Thymus (tissue), 11 donors: ENCODE measurements around the gene OPHN1. TPM values are rescaled to one million over a fixed set of nuclear protein-coding genes. Genes with fewer than 3 reads are reported as not detected.
"Not testable (repeated sequence)": the region's sequence is repeated elsewhere in the genome, so short reads cannot be mapped to it uniquely, and the experiment has no call there.

Source experiments
- DNase-seq, 9 donors: peaks; one replicate each; pipeline ENCODE4 v3.0.0-alpha.2; 2013; ENCODE audit warnings: low spot score in 9 of 9, low read depth in 6 of 9, missing footprints in 1 of 9
- H3K27ac ChIP-seq, 2 donors: one replicate each; pipeline ENCODE4 v1.5.1; 2013; ENCODE audit warnings: control low read depth in 1 of 2, low read depth in 1 of 2, low read length in 1 of 2, mild to moderate bottlenecking in 1 of 2, moderate library complexity in 1 of 2
- H3K27me3 ChIP-seq, 2 donors: one replicate each; pipeline ENCODE4 v1.5.1; 2013; ENCODE audit warnings: low read length in 1 of 2; ENCODE audit not compliant: control insufficient read depth in 2 of 2, insufficient read depth in 1 of 2
- H3K36me3 ChIP-seq, 2 donors: one replicate each; pipeline ENCODE4 v1.5.1; 2013; ENCODE audit warnings: low read length in 1 of 2, mild to moderate bottlenecking in 1 of 2, moderate library complexity in 1 of 2; ENCODE audit not compliant: control insufficient read depth in 2 of 2, insufficient read depth in 2 of 2
- H3K4me1 ChIP-seq, 2 donors: one replicate each; pipeline ENCODE4 v1.5.1; 2013; ENCODE audit warnings: low read length in 2 of 2; ENCODE audit not compliant: control insufficient read depth in 2 of 2, insufficient read depth in 2 of 2
- H3K4me3 ChIP-seq, 2 donors: one replicate each; pipeline ENCODE4 v1.5.1; 2013; ENCODE audit warnings: low read length in 2 of 2, control low read depth in 1 of 2, mild to moderate bottlenecking in 1 of 2
- H3K9me3 ChIP-seq, 2 donors: one replicate each; pipeline ENCODE4 v1.5.1; 2013; ENCODE audit warnings: low read length in 1 of 2, mild to moderate bottlenecking in 1 of 2; ENCODE audit not compliant: control insufficient read depth in 2 of 2, insufficient read depth in 1 of 2
- WGBS: extraction: QIAGEN DNeasy Blood & Tissue Kit; methylation state at CpG from one replicate; pipeline ENCODE4 v1.1.7; 2013; 5-methylcytosine and 5-hydroxymethylcytosine counted together
- polyA plus RNA-seq: library from polyadenylated mRNA; stranded (reverse); fragments of 200-250 nt; gene quantifications from one replicate; pipeline ENCODE4 v1.2.3, GENCODE V29; 2013
- total RNA-seq: library from RNA; stranded (reverse); fragments of 120-200 nt; gene quantifications from one replicate; pipeline ENCODE4 v1.2.4, GENCODE V29; 2013
- donor health status: healthy.

OPHN1 gene
- total and polyA plus RNA-seq, 2 donors, result 0.64 to 1.2 TPM

DNA sequence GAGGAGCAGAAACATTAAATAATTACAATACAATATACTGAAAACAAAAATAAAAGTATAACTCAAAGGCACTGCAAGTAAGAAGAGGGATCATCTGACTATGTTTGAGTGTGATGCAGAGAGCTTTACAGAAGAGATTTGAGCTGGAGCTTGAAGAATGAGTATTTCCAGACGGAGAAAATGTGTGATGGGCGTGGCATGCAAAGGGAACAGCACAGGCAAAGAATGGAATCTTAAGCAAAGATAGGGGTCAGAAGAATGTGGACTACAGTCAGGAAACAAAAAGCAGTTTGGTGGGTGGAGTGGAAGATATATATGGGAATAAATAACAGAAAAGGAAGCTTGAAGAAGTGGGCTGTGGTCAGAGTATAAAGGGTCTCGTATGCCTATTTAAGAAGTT lies 45.5 kb downstream of the OPHN1 start:
- Histone ChIP-seq H3K36me3 (no peaks in the 10 kb centered on the region), H3K27ac (no peak overlapping the region), H3K9me3 (no peaks in the 10 kb centered on the region), H3K4me1 (no peaks in the 10 kb centered on the region), H3K4me3 (no peak overlapping the region), H3K27me3 (no peaks in the 10 kb centered on the region)
- no peak for DNase-seq
- whole genome bisulfite sequencing, result 95% methylated on average over 3 of the region's 3 CpGs

DNA sequence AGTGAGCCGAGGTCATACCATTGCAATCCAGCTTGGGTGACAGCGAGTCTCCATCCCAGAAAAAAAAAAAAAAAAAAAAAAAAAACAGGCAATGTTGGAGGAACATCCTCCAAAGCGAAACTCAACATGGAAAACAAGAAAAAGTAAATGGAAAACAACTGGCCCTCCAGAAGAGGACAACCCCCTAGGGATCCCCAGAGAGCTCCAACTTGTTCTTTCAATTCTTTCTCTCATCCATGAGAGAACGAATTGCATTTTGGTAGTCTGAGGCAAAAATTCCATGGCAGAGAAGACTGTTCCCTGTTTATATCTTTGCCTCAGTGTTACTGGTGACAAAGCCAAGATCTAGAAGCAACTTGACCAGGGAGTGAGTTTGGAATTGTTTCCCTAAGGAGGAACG lies 49.8 kb downstream of the OPHN1 start:
- WGBS, result 86% methylated on average over 5 of the region's 5 CpGs
- Histone ChIP-seq H3K27me3 (no peaks in the 10 kb centered on the region), H3K4me3 (no peak overlapping the region), H3K4me1 (no peaks in the 10 kb centered on the region), H3K27ac (no peak overlapping the region), H3K9me3 (no peaks in the 10 kb centered on the region), H3K36me3 (no peaks in the 10 kb centered on the region)
- no peak for DNase-seq

DNA sequence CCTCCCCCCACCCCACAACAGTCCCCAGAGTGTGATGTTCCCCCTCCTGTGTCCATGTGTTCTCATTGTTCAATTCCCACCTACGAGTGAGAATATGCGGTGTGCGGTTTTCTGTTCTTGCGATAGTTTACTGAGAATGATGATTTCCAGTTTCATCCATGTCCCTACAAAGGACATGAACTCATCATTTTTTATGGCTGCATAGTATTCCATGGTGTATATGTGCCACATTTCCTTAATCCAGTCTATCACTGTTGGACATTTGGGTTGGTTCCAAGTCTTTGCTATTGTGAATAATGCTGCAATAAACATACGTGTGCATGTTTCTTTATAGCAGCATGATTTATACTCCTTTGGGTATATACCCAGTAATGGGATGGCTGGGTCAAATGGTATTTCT lies 55.7 kb downstream of the OPHN1 start:
- not testable (repeated sequence) for H3K9me3 ChIP-seq, H3K27me3 ChIP-seq, H3K36me3 ChIP-seq, H3K27ac ChIP-seq, H3K4me1 ChIP-seq, H3K4me3 ChIP-seq, DNase-seq
- WGBS, result 97% methylated on average over 5 of the region's 5 CpGs

DNA sequence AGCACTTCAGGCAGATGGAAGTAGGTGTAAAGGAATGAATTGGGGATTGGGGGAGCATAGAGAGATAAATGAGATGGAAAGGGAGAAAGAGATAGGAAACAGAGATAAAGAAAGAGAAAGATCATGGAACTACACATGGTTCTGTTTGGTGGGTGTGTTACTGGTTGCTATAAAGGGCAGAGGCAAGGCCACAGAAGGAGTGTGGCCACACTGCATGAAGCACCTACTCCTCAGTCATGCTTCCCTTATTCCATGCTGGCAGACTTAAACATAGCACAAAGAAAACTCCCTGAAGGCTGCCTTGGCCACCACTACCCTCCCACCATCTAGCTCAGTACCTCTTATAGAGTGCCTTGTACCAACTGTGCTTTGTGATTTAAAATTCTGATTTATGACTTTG lies 56.9 kb downstream of the OPHN1 start:
- Histone ChIP-seq H3K4me1 (no peaks in the 10 kb centered on the region), H3K9me3 (no peaks in the 10 kb centered on the region), H3K27ac (no peak overlapping the region), H3K27me3 (no peaks in the 10 kb centered on the region), H3K36me3 (no peaks in the 10 kb centered on the region), H3K4me3 (no peak overlapping the region)
- DNase-seq, result no peak

DNA sequence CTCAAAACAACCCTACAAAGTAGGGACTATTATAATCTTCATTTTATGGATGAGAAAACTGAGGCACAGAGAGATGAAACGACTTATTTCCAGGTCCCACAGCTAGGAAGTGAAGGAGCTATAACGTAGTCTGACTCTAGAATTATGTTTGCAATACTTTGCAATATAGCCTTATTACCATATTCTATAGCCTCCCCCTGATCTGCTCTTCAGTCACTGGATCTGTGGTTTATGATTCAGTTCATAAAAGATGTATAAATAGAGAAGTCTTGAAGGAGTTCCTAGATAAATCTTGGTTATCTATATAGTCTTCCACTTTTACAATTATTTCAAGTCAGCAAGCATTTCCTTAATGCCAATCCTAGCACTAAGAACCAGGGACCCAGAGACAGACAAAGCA lies 57.5 kb downstream of the OPHN1 start:
- H3K4me1 ChIP-seq, result no peaks in the 10 kb centered on the region
- no peak overlapping the region for H3K27ac ChIP-seq
- H3K27me3 ChIP-seq, result no peaks in the 10 kb centered on the region
- WGBS, result 89% methylated on average over 2 of the region's 2 CpGs
- no peaks in the 10 kb centered on the region for H3K36me3 ChIP-seq
- H3K4me3 ChIP-seq, result no peak overlapping the region
- no peaks in the 10 kb centered on the region for H3K9me3 ChIP-seq
- DNase-seq, result no peak

DNA sequence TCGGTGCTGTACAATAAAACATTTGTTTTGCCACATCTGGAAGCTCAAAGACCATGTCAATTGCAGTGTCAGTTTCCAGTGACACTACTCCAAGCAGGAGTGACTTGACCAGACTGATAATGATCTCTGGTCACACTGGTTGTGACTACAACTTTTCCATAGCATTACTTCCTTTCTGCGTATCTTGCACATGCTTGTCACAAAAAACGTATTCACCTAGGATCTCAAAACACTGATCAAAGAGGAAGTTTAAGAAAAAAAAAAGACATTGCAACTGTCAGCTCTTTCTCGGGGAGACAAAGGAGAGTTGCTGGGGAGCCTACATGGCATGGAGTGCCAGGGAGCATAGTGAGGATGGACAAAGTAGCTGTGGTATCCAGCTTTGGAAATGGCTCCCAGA lies 60.6 kb downstream of the OPHN1 start:
- Histone ChIP-seq H3K27me3 (no peaks in the 10 kb centered on the region), H3K36me3 (no peaks in the 10 kb centered on the region), H3K4me3 (no peak overlapping the region), H3K4me1 (no peaks in the 10 kb centered on the region), H3K9me3 (no peaks in the 10 kb centered on the region), H3K27ac (no peak overlapping the region)
- 40% methylated on average over 4 of the region's 4 CpGs for WGBS
- no peak for DNase-seq

DNA sequence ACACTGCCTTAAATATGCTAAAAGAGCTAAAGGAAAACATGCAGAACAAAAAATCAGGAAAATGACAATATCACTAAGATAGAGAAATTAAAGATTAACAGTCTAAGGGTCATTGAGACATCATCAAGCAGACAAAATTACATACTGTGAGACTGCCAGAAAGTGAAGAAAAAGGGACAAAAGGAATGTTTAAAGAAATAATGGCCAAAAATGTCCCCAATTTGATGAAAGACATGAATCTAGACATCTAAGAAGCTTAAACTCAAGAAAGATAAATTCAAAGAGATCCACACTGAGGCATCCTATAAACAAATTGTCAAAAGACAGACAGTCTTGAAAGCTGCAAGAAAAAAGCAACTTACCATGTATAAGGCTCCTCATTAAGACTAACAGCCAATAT lies 63.7 kb downstream of the OPHN1 start:
- Histone ChIP-seq H3K4me1 (no peaks in the 10 kb centered on the region), H3K27me3 (no peaks in the 10 kb centered on the region), H3K27ac (no peak overlapping the region), H3K4me3 (no peak overlapping the region), H3K9me3 (no peaks in the 10 kb centered on the region), H3K36me3 (no peaks in the 10 kb centered on the region)
- no peak for DNase-seq

DNA sequence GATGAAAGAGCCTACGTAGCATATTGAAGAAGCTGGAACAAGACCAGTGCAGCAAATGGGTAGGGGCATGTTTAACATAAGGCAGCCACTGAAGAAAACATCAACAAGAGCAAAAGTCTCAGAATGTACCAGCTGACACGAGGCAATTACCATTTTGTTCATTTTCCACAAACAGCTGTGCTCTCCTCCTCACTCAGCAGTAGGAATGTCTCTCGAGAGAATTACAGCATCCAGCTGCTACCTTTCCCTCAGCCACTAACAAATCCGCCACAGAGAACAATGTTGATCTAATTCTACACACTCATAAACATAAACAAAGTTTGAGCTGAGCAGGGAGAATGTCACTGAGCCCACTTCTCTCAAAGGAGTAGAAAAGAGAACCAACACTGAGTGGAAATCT lies 68.0 kb downstream of the OPHN1 start:
- WGBS, result 96% methylated on average over 4 of the region's 4 CpGs
- DNase-seq, result no peak
- Histone ChIP-seq H3K9me3 (no peaks in the 10 kb centered on the region), H3K4me3 (no peak overlapping the region), H3K36me3 (no peaks in the 10 kb centered on the region), H3K4me1 (no peaks in the 10 kb centered on the region), H3K27ac (no peak overlapping the region), H3K27me3 (no peaks in the 10 kb centered on the region)

DNA sequence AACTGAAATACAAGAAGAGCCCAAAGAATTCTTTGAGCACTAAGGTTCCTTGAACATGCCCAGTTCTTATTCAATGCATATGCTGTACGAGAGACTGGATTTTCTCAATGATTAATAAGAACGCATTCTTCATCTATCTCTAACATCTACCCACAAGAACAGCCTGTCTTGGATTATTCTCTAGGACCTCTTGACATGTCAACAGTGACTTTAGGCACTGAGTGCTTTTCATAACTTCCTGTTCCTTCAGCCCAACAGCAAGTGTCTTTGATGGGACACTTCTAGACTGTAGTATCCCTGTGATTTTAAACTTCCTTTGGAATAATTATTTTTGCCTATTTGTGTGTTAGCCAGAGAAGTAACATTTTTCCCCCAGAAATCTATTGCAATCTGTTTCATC lies 69.3 kb downstream of the OPHN1 start:
- DNase-seq, result no peak
- Histone ChIP-seq H3K4me1 (no peaks in the 10 kb centered on the region), H3K9me3 (no peaks in the 10 kb centered on the region), H3K4me3 (no peak overlapping the region), H3K36me3 (no peaks in the 10 kb centered on the region), H3K27me3 (no peaks in the 10 kb centered on the region), H3K27ac (no peak overlapping the region)
- 93% methylated on average over 2 of the region's 2 CpGs for WGBS

DNA sequence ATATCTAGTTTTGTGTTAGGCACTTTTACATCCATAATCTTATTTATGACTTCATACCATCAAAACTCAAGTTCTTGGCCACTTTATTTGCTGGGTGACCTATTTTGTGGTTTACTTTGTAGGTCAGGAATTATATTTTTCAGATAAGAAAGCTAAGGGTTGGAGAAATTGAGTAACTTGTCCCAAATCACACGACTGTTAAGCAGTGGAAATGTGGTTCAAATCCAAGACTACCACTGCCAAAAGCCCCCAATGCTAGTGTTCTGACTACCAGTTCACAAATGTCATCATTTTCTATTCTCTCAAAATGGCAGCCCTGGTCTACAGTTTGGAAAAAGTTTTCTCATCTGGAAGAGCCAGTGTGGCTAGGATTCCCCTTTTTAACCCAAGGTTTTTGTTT lies 74.6 kb downstream of the OPHN1 start:
- Histone ChIP-seq H3K9me3 (no peaks in the 10 kb centered on the region), H3K27ac (no peak overlapping the region), H3K4me1 (no peaks in the 10 kb centered on the region), H3K36me3 (no peaks in the 10 kb centered on the region), H3K27me3 (no peaks in the 10 kb centered on the region), H3K4me3 (no peak overlapping the region)
- WGBS, result 88% methylated on average over 1 of the region's 1 CpG
- no peak for DNase-seq
